Activated CD4-positive, alpha-beta T cell treated with anti-CD3 and anti-CD28 coated beads, Interleukin-2, amount 10 ng/mL, durations not matched to agents 7 days and 5 days (primary cell): ENCODE results near the gene AMMECR1L. TPM values are rescaled to one million over a fixed set of nuclear protein-coding genes. Genes with fewer than 3 reads are reported as not detected.
A peak's percentile ranks its signal among the peaks of the same experiment; 100 is the strongest.

Experiments used
- CTCF ChIA-PET: fragments of 350-600 bp; sonication (Branson Sonifier 250); formaldehyde crosslinking; loops from one replicate; lab custom pipeline; 2021; ENCODE audit warnings: antibody characterized with exemption; lab: Charles Lee
- POLR2A ChIA-PET: fragments of 350-600 bp; sonication (Branson Sonifier 250); formaldehyde crosslinking; loops from one replicate; lab custom pipeline; 2021; ENCODE audit warnings: antibody characterized with exemption; lab: Charles Lee
- DNase-seq: peaks from one replicate; pipeline ENCODE4 v3.0.0-alpha.2; 2020
- H3K27ac Mint-ChIP-seq: one replicate; pipeline ENCODE4 v1.8.0; 2021; ENCODE audit warnings: mild to moderate bottlenecking, moderate library complexity, mixed read lengths
- H3K27me3 Mint-ChIP-seq: one replicate; pipeline ENCODE4 v1.8.0; 2021; ENCODE audit warnings: mixed read lengths
- H3K36me3 Mint-ChIP-seq: one replicate; pipeline ENCODE4 v1.8.0; 2021; ENCODE audit warnings: low read depth, mixed read lengths
- H3K4me1 Mint-ChIP-seq: one replicate; pipeline ENCODE4 v1.8.0; 2021; ENCODE audit warnings: mixed read lengths
- H3K4me3 Mint-ChIP-seq: one replicate; pipeline ENCODE4 v1.8.0; 2021; ENCODE audit warnings: mild to moderate bottlenecking, moderate library complexity, mixed read lengths
- H3K9me3 Mint-ChIP-seq: one replicate; pipeline ENCODE4 v1.8.0; 2021; ENCODE audit warnings: mixed read lengths
- total RNA-seq, 2 experiments: library from RNA; stranded (reverse); gene quantifications; one replicate each; pipeline ENCODE4 v1.2.3, GENCODE V29; 2021

The AMMECR1L gene
- total RNA-seq, 2 experiments from 2014 or later = 15.0 to 15.4 TPM

DNA sequence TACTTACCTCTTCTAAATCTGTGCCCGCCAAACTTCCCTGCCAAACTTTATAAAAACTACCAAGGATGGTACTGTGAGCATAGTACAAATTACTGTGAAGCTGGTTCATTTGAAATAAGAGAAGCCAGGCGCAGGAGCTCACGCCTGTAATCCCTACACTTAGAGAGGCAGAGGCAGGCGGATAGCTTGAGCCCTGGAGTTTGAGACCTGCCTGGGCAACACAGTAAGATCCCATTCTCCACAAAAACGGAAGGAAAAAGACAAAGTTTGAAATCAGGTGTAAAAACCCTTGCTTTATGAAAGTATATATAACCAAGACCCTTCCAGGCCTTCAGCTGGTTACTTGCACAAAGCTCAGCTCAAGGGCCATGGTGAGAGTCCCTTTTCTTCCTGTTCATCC lies 5.9 kb downstream of the AMMECR1L start:
- Mint-ChIP-seq H3K27me3 (no peaks in the 10 kb centered on the region), H3K36me3 (peaks cover 29% of the 10 kb centered on the region), H3K4me1 (peaks cover 58% of the 10 kb centered on the region), H3K4me3 (no peak overlapping the region), H3K27ac (no peak overlapping the region), H3K9me3 (no peaks in the 10 kb centered on the region)
- DNase-seq = no peak
- ChIA-PET CTCF (interaction anchor here (1.0 to 2.5 kb wide), 2 partner anchors 20 to 22 kb away, joined by 3 to 5 read pairs; partner anchors contain the start of gene POLR2D), POLR2A (no interaction called here)

DNA sequence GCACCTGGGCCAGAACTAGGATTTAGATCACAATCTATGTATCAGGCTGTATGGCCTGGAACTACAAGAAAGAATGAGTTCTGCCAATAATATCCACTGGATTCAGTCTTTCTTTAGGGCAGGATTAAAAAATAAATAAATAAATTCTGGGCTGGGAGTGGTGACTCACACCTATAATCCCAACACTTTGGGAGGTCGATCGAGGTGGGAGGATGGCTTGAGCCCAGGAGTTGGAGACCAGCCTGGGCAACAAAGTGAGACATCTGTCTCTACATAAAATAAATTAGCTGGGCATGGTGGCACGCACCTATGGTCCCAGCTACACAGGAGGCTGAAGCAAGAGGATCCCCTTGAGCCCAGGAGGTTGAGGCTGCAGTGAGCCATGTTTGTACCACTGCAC lies 8.1 kb downstream of the AMMECR1L start:
- DNase-seq = no peak
- POLR2A ChIA-PET = no interaction called here
- Mint-ChIP-seq H3K36me3 (peaks cover 32% of the 10 kb centered on the region), H3K9me3 (no peaks in the 10 kb centered on the region), H3K4me3 (no peak overlapping the region), H3K27ac (no peak overlapping the region), H3K4me1 (peaks cover 57% of the 10 kb centered on the region), H3K27me3 (no peaks in the 10 kb centered on the region)
- CTCF ChIA-PET = interaction anchor here (1.0 to 2.5 kb wide), 4 partner anchors 14 to 94 kb away, joined by 3 to 5 read pairs (median 3); partner anchors contain the start of gene POLR2D

GRCh38 chr2:127877136-127877535 lies 8.6 kb downstream of the AMMECR1L start:
- H3K27me3 Mint-ChIP-seq = no peaks in the 10 kb centered on the region
- H3K4me3 Mint-ChIP-seq = no peak overlapping the region
- ChIA-PET POLR2A (no interaction called here), CTCF (interaction anchor here (1.6 kb wide), 1 partner anchor 15 kb away, joined by 3 read pairs; no protein-coding TSS in a partner anchor)
- no peak overlapping the region for H3K27ac Mint-ChIP-seq
- H3K36me3 Mint-ChIP-seq = peaks cover 34% of the 10 kb centered on the region
- H3K4me1 Mint-ChIP-seq = peaks cover 54% of the 10 kb centered on the region
- H3K9me3 Mint-ChIP-seq = no peaks in the 10 kb centered on the region
- no peak for DNase-seq

- Mint-ChIP-seq H3K9me3 (no peaks in the 10 kb centered on the region), H3K36me3 (peaks cover 32% of the 10 kb centered on the region), H3K27me3 (no peaks in the 10 kb centered on the region), H3K4me3 (no peak overlapping the region), H3K4me1 (peaks cover 42% of the 10 kb centered on the region), H3K27ac (peak overlapping the region; percentile 27)
- ChIA-PET POLR2A (no interaction called here), CTCF (interaction anchor here (1.1 to 1.2 kb wide), 2 partner anchors 9 to 11 kb away, joined by 3 to 8 read pairs; no protein-coding TSS in a partner anchor)
- peak; percentile 25 for DNase-seq
These were observed 11.1 kb downstream of the AMMECR1L start for GRCh38 chr2:127874378-127875269.

DNA sequence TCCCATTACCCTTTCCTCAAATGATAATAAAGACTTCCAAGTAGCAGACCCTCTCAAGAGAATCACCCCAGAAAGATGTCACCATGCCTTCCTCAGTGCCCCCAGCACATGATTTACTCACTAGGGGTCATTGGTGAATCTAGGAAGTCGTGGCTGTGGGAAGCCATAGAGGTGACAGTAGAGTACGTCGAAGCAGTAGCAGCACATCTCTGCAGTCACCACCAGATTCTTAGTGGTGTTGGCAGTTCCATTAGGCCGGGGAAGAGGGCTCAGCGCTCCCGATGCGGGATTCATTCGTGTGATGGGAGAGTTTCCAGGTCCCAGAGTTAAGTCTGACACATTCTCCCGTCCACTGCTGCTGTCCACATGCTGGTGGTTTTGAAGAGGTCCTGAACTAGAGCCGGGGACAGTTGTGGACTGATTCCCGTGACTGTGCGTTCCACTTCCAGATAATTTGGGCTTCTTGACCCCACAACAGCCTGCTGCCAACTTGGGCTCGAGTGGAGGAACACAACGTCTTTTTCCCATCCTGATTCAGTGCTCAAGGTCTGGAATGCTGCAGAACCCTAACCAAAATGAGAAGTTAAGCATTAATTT lies 12.0 kb downstream of the AMMECR1L start:
- CTCF ChIA-PET = no interaction called here

DNA sequence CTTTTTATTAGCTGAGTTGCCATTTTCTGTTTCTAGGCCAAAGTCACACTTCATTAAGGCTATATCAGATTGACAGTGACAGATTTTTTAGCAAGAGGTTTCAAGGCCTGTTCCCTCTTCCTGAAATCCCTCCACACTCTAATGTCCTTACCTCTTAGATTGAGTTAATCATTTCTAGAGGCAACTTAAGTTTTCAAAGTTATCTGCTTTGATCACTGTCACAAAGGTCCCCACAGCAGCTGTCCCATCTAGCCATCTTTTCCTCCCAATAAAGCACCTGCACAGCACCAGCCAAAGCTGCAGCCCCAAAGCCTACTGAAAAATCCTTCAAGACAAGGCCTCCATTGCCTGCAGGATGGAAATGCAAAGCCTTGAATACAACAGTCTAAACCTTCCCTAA lies 13.4 kb downstream of the AMMECR1L start:
- ChIA-PET POLR2A (no interaction called here), CTCF (no interaction called here)
- Mint-ChIP-seq H3K27ac (no peak overlapping the region), H3K4me1 (peaks cover 30% of the 10 kb centered on the region), H3K4me3 (no peak overlapping the region), H3K27me3 (no peaks in the 10 kb centered on the region), H3K9me3 (no peaks in the 10 kb centered on the region), H3K36me3 (peaks cover 38% of the 10 kb centered on the region)
- DNase-seq = no peak

More for the DNA sequence above, 12.0 kb downstream of the AMMECR1L start:
- no peak overlapping the region for H3K27ac Mint-ChIP-seq
- H3K4me3 Mint-ChIP-seq = no peak overlapping the region
- DNase-seq = no peak
- no peaks in the 10 kb centered on the region for H3K9me3 Mint-ChIP-seq
- H3K36me3 Mint-ChIP-seq = peaks cover 36% of the 10 kb centered on the region
- POLR2A ChIA-PET = no interaction called here
- no peaks in the 10 kb centered on the region for H3K27me3 Mint-ChIP-seq
- H3K4me1 Mint-ChIP-seq = peaks cover 39% of the 10 kb centered on the region

GRCh38 chr2:127865926-127866325 lies 19.8 kb downstream of the AMMECR1L start:
- DNase-seq = no peak
- no peaks in the 10 kb centered on the region for H3K9me3 Mint-ChIP-seq
- no peak overlapping the region for H3K4me3 Mint-ChIP-seq
- ChIA-PET POLR2A (no interaction called here), CTCF (no interaction called here)
- no peak overlapping the region for H3K27ac Mint-ChIP-seq
- H3K4me1 Mint-ChIP-seq = no peaks in the 10 kb centered on the region
- peaks cover 38% of the 10 kb centered on the region for H3K36me3 Mint-ChIP-seq
- H3K27me3 Mint-ChIP-seq = no peaks in the 10 kb centered on the region

DNA sequence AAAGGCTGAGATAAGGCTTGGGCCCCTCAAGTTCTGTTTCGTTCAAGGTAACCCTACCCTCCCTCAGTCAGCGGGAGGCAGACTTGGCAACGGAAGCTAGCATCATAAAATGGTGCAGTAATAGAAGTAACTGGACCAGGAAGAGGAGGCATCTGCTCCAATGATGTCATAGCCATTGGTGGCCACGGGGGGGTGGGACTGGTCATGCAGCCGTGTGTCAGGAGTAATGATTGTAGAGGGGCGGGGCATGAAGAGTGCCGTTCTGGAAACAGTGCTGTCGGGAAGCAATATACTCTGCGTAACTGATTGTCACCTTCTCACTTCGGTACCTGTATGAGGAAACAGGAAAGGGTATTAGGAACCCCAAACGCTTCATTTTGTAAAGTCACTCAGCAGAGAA lies 20.9 kb downstream of the AMMECR1L start:
- CTCF ChIA-PET = no interaction called here
- Mint-ChIP-seq H3K9me3 (no peaks in the 10 kb centered on the region), H3K4me1 (peaks cover 2% of the 10 kb centered on the region), H3K27ac (no peak overlapping the region), H3K27me3 (no peaks in the 10 kb centered on the region), H3K4me3 (no peak overlapping the region), H3K36me3 (peaks cover 38% of the 10 kb centered on the region)
- DNase-seq = no peak
- POLR2A ChIA-PET = no interaction called here

- ChIA-PET CTCF (no interaction called here), POLR2A (no interaction called here)
- H3K27ac Mint-ChIP-seq = no peak overlapping the region
- H3K9me3 Mint-ChIP-seq = no peaks in the 10 kb centered on the region
- H3K27me3 Mint-ChIP-seq = no peaks in the 10 kb centered on the region
- no peak overlapping the region for H3K4me3 Mint-ChIP-seq
- peaks cover 27% of the 10 kb centered on the region for H3K36me3 Mint-ChIP-seq
- DNase-seq = no peak
- H3K4me1 Mint-ChIP-seq = peaks cover 17% of the 10 kb centered on the region
These were observed 23.5 kb downstream of the AMMECR1L start for GRCh38 chr2:127862228-127862627.

DNA sequence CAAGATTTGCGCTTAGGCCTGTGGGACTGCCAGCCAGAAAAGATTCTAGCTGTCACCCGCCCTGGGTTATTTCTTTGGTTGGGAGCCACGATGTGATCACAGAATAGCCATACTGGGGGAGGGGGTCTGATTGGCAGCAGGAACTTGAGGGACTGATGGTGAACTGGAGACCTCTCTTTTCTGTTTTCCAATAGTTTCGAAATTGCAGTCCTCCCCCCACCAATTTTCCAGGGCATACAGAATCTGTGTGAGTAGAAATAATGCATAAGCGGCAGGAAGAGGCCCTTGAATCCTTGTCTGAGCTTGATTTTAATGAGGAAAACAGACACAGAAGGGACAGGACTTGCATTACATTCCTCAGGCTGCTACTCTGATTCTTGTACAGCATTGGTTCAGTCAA lies 25.6 kb downstream of the AMMECR1L start:
- no peaks in the 10 kb centered on the region for H3K9me3 Mint-ChIP-seq
- ChIA-PET CTCF (interaction anchor here (1.0 to 1.1 kb wide), 2 partner anchors 18 to 20 kb away, joined by 3 read pairs; no protein-coding TSS in a partner anchor), POLR2A (interaction anchor here (0.7 kb wide), 1 partner anchor 119 kb away, joined by 4 read pairs; no protein-coding TSS in a partner anchor)
- no peak for DNase-seq
- no peak overlapping the region for H3K27ac Mint-ChIP-seq
- peaks cover 28% of the 10 kb centered on the region for H3K4me1 Mint-ChIP-seq
- no peak overlapping the region for H3K4me3 Mint-ChIP-seq
- peaks cover 19% of the 10 kb centered on the region for H3K36me3 Mint-ChIP-seq
- H3K27me3 Mint-ChIP-seq = no peaks in the 10 kb centered on the region

GRCh38 chr2:127859712-127860085 lies 26.1 kb downstream of the AMMECR1L start:
- Mint-ChIP-seq H3K27me3 (no peaks in the 10 kb centered on the region), H3K4me3 (peak overlapping the region; percentile 62), H3K27ac (peak overlapping the region; percentile 77), H3K36me3 (peaks cover 17% of the 10 kb centered on the region), H3K9me3 (no peaks in the 10 kb centered on the region), H3K4me1 (peaks cover 32% of the 10 kb centered on the region)
- peak; percentile 72 for DNase-seq
- POLR2A ChIA-PET = interaction anchor here (0.7 kb wide), 1 partner anchor 118 kb away, joined by 4 read pairs; no protein-coding TSS in a partner anchor
- CTCF ChIA-PET = interaction anchor here (1.0 kb wide), 1 partner anchor 20 kb away, joined by 3 read pairs; no protein-coding TSS in a partner anchor

- H3K36me3 Mint-ChIP-seq = peaks cover 16% of the 10 kb centered on the region
These were observed 28.4 kb downstream of the AMMECR1L start for GRCh38 chr2:127857265-127857808.

More at GRCh38 chr2:127857265-127857808, 28.4 kb downstream of the AMMECR1L start:
- peak; percentile 22 for DNase-seq
- Mint-ChIP-seq H3K27ac (peak overlapping the region; percentile 88), H3K9me3 (no peaks in the 10 kb centered on the region), H3K4me3 (peak overlapping the region; percentile 90), H3K4me1 (peaks cover 48% of the 10 kb centered on the region), H3K27me3 (no peaks in the 10 kb centered on the region)
- ChIA-PET POLR2A (no interaction called here), CTCF (interaction anchor here (0.8 to 2.2 kb wide), 6 partner anchors 10 to 236 kb away, joined by 3 to 5 read pairs (median 4); no protein-coding TSS in a partner anchor)
